Gastrocnemius medialis (tissue), 4 donors: ENCODE data around the gene RNF227. TPM values are rescaled to one million over a fixed set of nuclear protein-coding genes. Genes with fewer than 3 reads are reported as not detected.

ENCODE experiments used
- ATAC-seq, 2 donors: fragments of 150-250 bp; one replicate each; pipeline ENCODE4 v1.9.1; 2016
- DNase-seq, 2 donors: peaks; one replicate each; pipeline ENCODE4 v3.0.0-alpha.2; 2019
- H3K27ac ChIP-seq, 4 donors: fragments of 200-600 bp; sonication (generic); 1 replicate in 1 of 4; 2 replicates in 3 of 4; pipeline ENCODE4 v1.5.1; 2016 to 2018; ENCODE audit warnings: mild to moderate bottlenecking in 2 of 4, moderate library complexity in 1 of 4
- H3K27me3 ChIP-seq, 3 donors: fragments of 200-600 bp; sonication (generic) in 2 of 3; 1 replicate in 1 of 3; 2 replicates in 2 of 3; pipeline versions ENCODE4 v1.5.1 to v1.6.0; 2016 to 2019; ENCODE audit warnings: mild to moderate bottlenecking in 1 of 3, moderate library complexity in 1 of 3
- H3K36me3 ChIP-seq, 2 donors: fragments of 200-600 bp; sonication (generic) in 1 of 2; one replicate each; pipeline ENCODE4 v1.5.1; 2017 to 2018
- H3K4me1 ChIP-seq, 2 donors: fragments of 200-600 bp; sonication (generic) in 1 of 2; one replicate each; pipeline ENCODE4 v1.5.1; 2016 to 2017; ENCODE audit warnings: mild to moderate bottlenecking in 2 of 2
- H3K4me3 ChIP-seq, 4 donors: fragments of 200-600 bp; sonication (generic) in 3 of 4; 1 replicate in 1 of 4; 2 replicates in 3 of 4; pipeline ENCODE4 v1.5.1; 2016 to 2019; ENCODE audit warnings: mild to moderate bottlenecking in 2 of 4
- H3K9me3 ChIP-seq, 3 donors: fragments of 200-600 bp; sonication (generic) in 2 of 3; 1 replicate in 1 of 3; 2 replicates in 2 of 3; pipeline ENCODE4 v1.5.1; 2016 to 2019
- CTCF ChIP-seq, 5 experiments: fragments of 450-650 bp in 3 of 5; fragments of 200-600 bp in 2 of 5; sonication (generic) in 2 of 5; IDR thresholded peaks in 4 of 5; conservative IDR thresholded peaks in 1 of 5; 1 replicate in 4 of 5; 2 replicates in 1 of 5; pipeline ENCODE4 v1.5.1; 2016 to 2019; ENCODE audit warnings: antibody characterized with exemption in 5 of 5, mild to moderate bottlenecking in 3 of 5, moderate library complexity in 3 of 5
- POLR2A ChIP-seq, 2 donors: fragments of 450-650 bp; IDR thresholded peaks; one replicate each; pipeline ENCODE4 v1.6.1; 2017; ENCODE audit warnings: antibody characterized with exemption in 2 of 2, mild to moderate bottlenecking in 2 of 2, moderate library complexity in 2 of 2
- in situ Hi-C, 4 donors: fragments of 200-750 bp; cut with MboI; loops; one replicate each; pipeline versions ENCODE4 v1.15.0 to v1.8.0; 2017; ENCODE audit warnings: low sequenced_read_pairs in 4 of 4
- intact Hi-C: fragments of 100-400 bp; cut with DNase I; formaldehyde crosslinking; loops from one replicate; pipeline ENCODE4 v1.15.1; 2023; ENCODE audit warnings: low total_unique reads
- total RNA-seq, 4 donors: library from RNA; depleted of rRNA; stranded (reverse); fragments of >200 nt; gene quantifications; one replicate each; pipeline versions ENCODE4 v1.1.0 to v1.2.3, GENCODE V29; 2016

The RNF227 gene
- total RNA-seq, 4 donors from 2014 or later: 0.51 to 1.2 (median 0.62) TPM; not detected in 1

- H3K4me3 ChIP-seq: no peak overlapping the region
- DNase-seq (no peak), ATAC-seq (no peak)
- H3K4me1 ChIP-seq: peaks cover 11 to 16% of the 10 kb centered on the region in 2 donors
- no peak for TF ChIP-seq CTCF (IDR thresholded peaks at IDR 0.05 in 4 of 5, conservative IDR thresholded peaks at IDR 0.05 in 1 of 5)
- H3K9me3 ChIP-seq: no peaks in the 10 kb centered on the region
- in situ Hi-C loops (loop anchor here in 1 of 4 donors (25.0 kb wide), 1 partner anchor 157 kb away; no protein-coding TSS in a partner anchor), intact Hi-C loops (loop anchor here (10.0 kb wide), 1 partner anchor 149 kb away; no protein-coding TSS in a partner anchor)
- H3K27ac ChIP-seq: no peak overlapping the region
- no peaks in the 10 kb centered on the region for H3K27me3 ChIP-seq
- peaks cover 0 to 4% of the 10 kb centered on the region in 2 donors for H3K36me3 ChIP-seq
These were observed 21.9 kb downstream of the RNF227 start for GRCh38 chr17:7894226-7894625.

- Histone ChIP-seq H3K4me1 (peaks cover 19 to 25% of the 10 kb centered on the region in 2 donors), H3K36me3 (no peaks in the 10 kb centered on the region), H3K27ac (no peak overlapping the region), H3K4me3 (no peak overlapping the region), H3K9me3 (no peaks in the 10 kb centered on the region), H3K27me3 (no peaks in the 10 kb centered on the region)
- DNase-seq (no peak), ATAC-seq (no peak)
- TF ChIP-seq POLR2A (IDR thresholded peaks at IDR 0.05) (no peak), CTCF (IDR thresholded peaks at IDR 0.05 in 4 of 5, conservative IDR thresholded peaks at IDR 0.05 in 1 of 5) (no peak)
- intact Hi-C loops (loop anchor here (10.0 kb wide), 1 partner anchor 149 kb away; no protein-coding TSS in a partner anchor), in situ Hi-C loops (loop anchor here in 1 of 4 donors (25.0 kb wide), 1 partner anchor 156 kb away; no protein-coding TSS in a partner anchor)
These were observed 22.8 kb downstream of the RNF227 start for GRCh38 chr17:7893187-7893880.

DNA sequence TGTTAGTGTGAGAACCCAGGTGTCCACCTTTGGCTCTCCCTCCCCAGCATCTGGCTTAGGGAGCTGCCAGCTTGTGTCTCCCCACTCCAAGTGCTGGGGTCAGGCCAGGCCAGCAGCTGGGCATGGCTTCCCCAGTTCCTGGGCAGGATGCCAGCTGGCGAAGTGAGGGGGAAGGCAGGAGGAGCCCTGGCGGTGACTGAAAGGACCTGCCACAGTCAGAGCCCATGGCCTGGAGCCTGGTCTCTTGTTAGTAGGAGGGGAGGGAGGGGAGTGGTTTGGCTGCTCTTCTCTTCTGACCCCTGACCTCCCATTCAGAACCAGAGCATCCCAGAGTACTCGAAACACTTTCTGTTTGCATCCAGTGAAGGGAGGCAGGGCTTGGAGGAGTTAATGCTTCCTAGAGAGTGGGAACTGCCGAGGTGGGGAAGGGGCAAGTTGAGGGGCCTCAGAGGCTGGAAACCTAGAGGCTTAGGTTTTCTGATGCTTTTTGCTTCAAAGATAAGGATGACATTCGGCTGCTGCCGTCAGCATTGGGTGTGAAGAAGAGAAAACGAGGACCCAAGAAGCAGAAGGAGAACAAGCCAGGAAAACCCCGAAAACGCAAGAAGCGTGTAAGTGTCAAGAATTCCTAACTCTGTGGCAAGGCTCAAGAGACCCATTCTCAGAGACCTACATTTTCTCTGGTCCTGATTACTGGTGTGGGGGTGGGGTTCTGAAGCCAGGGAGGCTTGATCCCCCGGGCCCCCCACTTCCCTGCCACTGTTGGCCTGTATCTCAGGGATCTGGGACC, 26.7 kb downstream of the RNF227 start:
- intact Hi-C loops: loop anchor here (2.0 to 10.0 kb wide), 2 partner anchors 55 to 165 kb away; partner anchors contain the start of gene KDM6B

More for the DNA sequence above, 26.7 kb downstream of the RNF227 start:
- peak; percentile 77 to 83 for ATAC-seq
- peaks cover 15 to 17% (median 16%) of the 10 kb centered on the region in 3 donors for H3K27me3 ChIP-seq
- TF ChIP-seq POLR2A (IDR thresholded peaks at IDR 0.05) (no peak), CTCF (IDR thresholded peaks at IDR 0.05 in 4 of 5, conservative IDR thresholded peaks at IDR 0.05 in 1 of 5) (peak; percentile 49 to 58 (median 55))
- peak; percentile 91 to 97 for DNase-seq
- H3K4me1 ChIP-seq: peaks cover 41 to 47% of the 10 kb centered on the region in 2 donors
- no peaks in the 10 kb centered on the region for H3K36me3 ChIP-seq
- H3K4me3 ChIP-seq: peak overlapping the region in 2 of 4 donors; percentile 2 to 14
- H3K9me3 ChIP-seq: no peaks in the 10 kb centered on the region
- in situ Hi-C loops: loop anchor here in 1 of 4 donors (25.0 kb wide), 1 partner anchor 152 kb away; no protein-coding TSS in a partner anchor
- H3K27ac ChIP-seq: peak overlapping the region; percentile 77 to 89 (median 81)
